GM23338 (cell line): ENCODE results near the gene MYOCD. TPM values are rescaled to one million over a fixed set of nuclear protein-coding genes. Genes with fewer than 3 reads are reported as not detected.
A peak's percentile ranks its signal among the peaks of the same experiment; 100 is the strongest.

Source experiments
- ATAC-seq: fragments of 200-7000 bp; cut with Tn5 transposase; 3 replicates; pipeline ENCODE4 v1.9.1; 2020
- DNase-seq: peaks from one replicate; pipeline ENCODE4 v3.0.0-alpha.2; 2015; ENCODE audit warnings: low spot score
- H2AFZ ChIP-seq: fragments of 200-600 bp; sonication (generic); 2 replicates; pipeline ENCODE4 v1.8.0; 2016; ENCODE audit warnings: antibody characterized with exemption, mild to moderate bottlenecking, moderate library complexity
- H3F3A ChIP-seq: fragments of 200-600 bp; sonication (generic); replicated peaks from 2 replicates; pipeline ENCODE4 v1.8.0; 2017; ENCODE audit warnings: antibody characterized with exemption, mixed run types, low read depth
- H3K27ac ChIP-seq: fragments of 200-600 bp; sonication (generic); 2 replicates; pipeline ENCODE4 v1.6.1; 2016; ENCODE audit warnings: low read depth
- H3K27me3 ChIP-seq: fragments of 200-600 bp; sonication (generic); 2 replicates; pipeline ENCODE4 v1.8.0; 2016; ENCODE audit warnings: mild to moderate bottlenecking, mixed run types, moderate library complexity; ENCODE audit not compliant: insufficient read depth
- H3K36me3 ChIP-seq: fragments of 200-600 bp; sonication (generic); 2 replicates; pipeline ENCODE4 v1.8.0; 2016; ENCODE audit warnings: mild to moderate bottlenecking; ENCODE audit not compliant: insufficient read depth
- H3K4me1 ChIP-seq: fragments of 200-600 bp; sonication (generic); 2 replicates; pipeline ENCODE4 v1.8.0; 2016; ENCODE audit warnings: mild to moderate bottlenecking, moderate library complexity; ENCODE audit not compliant: insufficient read depth
- H3K4me2 ChIP-seq: fragments of 200-600 bp; sonication (generic); 2 replicates; pipeline ENCODE4 v1.7.1; 2017; ENCODE audit warnings: mixed run types
- H3K4me3 ChIP-seq: fragments of 200-600 bp; sonication (generic); 2 replicates; pipeline ENCODE4 v1.6.1; 2016; ENCODE audit warnings: mixed run types
- H3K79me2 ChIP-seq: fragments of 200-600 bp; sonication (generic); replicated peaks from 2 replicates; pipeline ENCODE4 v1.8.0; 2017; ENCODE audit warnings: mild to moderate bottlenecking; ENCODE audit not compliant: insufficient read depth
- H3K9me2 ChIP-seq: fragments of 200-600 bp; sonication (generic); 2 replicates; pipeline ENCODE4 v1.8.0; 2017; ENCODE audit not compliant: insufficient read depth
- H4K20me1 ChIP-seq: fragments of 200-600 bp; sonication (generic); replicated peaks from 2 replicates; pipeline ENCODE4 v1.8.0; 2017; ENCODE audit warnings: mild to moderate bottlenecking; ENCODE audit not compliant: insufficient read depth
- H3K27ac Mint-ChIP-seq: 2 replicates; pipeline ENCODE4 v1.8.0; 2020; ENCODE audit warnings: inconsistent platforms, mild to moderate bottlenecking, moderate library complexity, mixed read lengths
- H3K27me3 Mint-ChIP-seq: 3 replicates; pipeline ENCODE4 v1.8.0; 2022; ENCODE audit warnings: low read depth, mild to moderate bottlenecking, moderate library complexity, mixed read lengths, inconsistent platforms; ENCODE audit not compliant: insufficient read depth, poor library complexity
- H3K36me3 Mint-ChIP-seq: 3 replicates; pipeline ENCODE4 v1.8.0; 2021; ENCODE audit warnings: low read depth, mild to moderate bottlenecking, inconsistent platforms, moderate library complexity, mixed read lengths
- H3K4me1 Mint-ChIP-seq: 3 replicates; pipeline ENCODE4 v1.8.0; 2020; ENCODE audit warnings: mild to moderate bottlenecking, inconsistent platforms, mixed read lengths
- H3K4me3 Mint-ChIP-seq: 3 replicates; pipeline ENCODE4 v1.8.0; 2021; ENCODE audit warnings: moderate library complexity, mild to moderate bottlenecking, inconsistent platforms, mixed read lengths
- H3K9me3 Mint-ChIP-seq: 3 replicates; pipeline ENCODE4 v1.8.0; 2020; ENCODE audit warnings: moderate library complexity, mild to moderate bottlenecking, inconsistent platforms, mixed read lengths
- POLR2AphosphoS5 ChIP-seq: IDR thresholded peaks from 2 replicates; pipeline ENCODE4 v1.6.1; 2016; ENCODE audit warnings: antibody characterized with exemption, low read depth
- ZNF331 ChIP-seq: fragments of 250-450 bp; sonication (Bioruptor Pico); IDR thresholded peaks from 2 replicates; pipeline ENCODE4 v1.5.0; 2020; ENCODE audit warnings: low read depth, mild to moderate bottlenecking, moderate library complexity
- polyA plus RNA-seq: library from polyadenylated mRNA; unstranded; fragments of >200 nt; fragmentation: Nextera tagmentation; extraction: Ambion mirVana; gene quantifications from 2 replicates; pipeline ENCODE4 v1.2.1, GENCODE V29; 2016
- total RNA-seq: library from RNA; depleted of rRNA; stranded (reverse); fragments of >200 nt; shearing (Covaris generic); gene quantifications from 2 replicates; pipeline ENCODE4 v1.2.3, GENCODE V29; 2014
- TF ChIP-seq, protein P1 (sequence below): IDR thresholded peaks from 2 replicates; pipeline ENCODE4 v1.6.1; 2016; ENCODE audit warnings: antibody characterized with exemption
- TF ChIP-seq, protein P2 (sequence below): IDR thresholded peaks from one replicate; pipeline ENCODE4 v1.6.1; 2018; ENCODE audit warnings: antibody characterized with exemption; ENCODE audit not compliant: unreplicated experiment
- TF ChIP-seq, protein P3 (sequence below), 2 experiments: fragments of 200-600 bp in 1 of 2; sonication (generic) in 1 of 2; conservative IDR thresholded peaks; 2 replicates each; pipeline versions ENCODE4 v1.5.1 to v1.6.1; 2016 to 2017; ENCODE audit warnings: antibody characterized with exemption in 2 of 2, low read depth in 2 of 2, mild to moderate bottlenecking in 2 of 2, moderate library complexity in 1 of 2

The MYOCD gene
- total and polyA plus RNA-seq, 2 experiments from 2014 or later = 0.80 to 2.4 TPM

DNA sequence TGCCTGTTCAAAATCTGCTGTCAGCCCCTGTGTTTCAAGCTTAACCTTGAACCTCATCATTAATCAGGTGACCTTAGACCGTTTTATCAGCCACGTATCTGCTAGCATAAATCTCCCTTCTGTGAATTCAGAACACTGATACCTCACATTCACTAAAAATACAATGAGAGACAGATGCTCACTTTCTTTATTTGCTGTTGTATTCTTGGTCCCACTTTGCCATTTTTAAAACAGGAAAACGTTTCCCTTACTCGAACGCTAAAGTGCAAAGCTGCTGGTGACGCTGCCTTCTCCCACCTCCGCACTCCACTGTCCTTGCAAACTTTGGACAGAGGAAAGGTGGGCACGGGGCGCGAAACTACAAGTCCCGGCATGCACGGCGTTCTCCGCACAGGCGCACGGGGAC lies 123.4 kb downstream of the MYOCD start:
- TF ChIP-seq, protein P1, sequence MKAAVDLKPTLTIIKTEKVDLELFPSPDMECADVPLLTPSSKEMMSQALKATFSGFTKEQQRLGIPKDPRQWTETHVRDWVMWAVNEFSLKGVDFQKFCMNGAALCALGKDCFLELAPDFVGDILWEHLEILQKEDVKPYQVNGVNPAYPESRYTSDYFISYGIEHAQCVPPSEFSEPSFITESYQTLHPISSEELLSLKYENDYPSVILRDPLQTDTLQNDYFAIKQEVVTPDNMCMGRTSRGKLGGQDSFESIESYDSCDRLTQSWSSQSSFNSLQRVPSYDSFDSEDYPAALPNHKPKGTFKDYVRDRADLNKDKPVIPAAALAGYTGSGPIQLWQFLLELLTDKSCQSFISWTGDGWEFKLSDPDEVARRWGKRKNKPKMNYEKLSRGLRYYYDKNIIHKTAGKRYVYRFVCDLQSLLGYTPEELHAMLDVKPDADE = no peak
- no peak for TF ChIP-seq ZNF331 (CRISPR knock-in tag)
- TF ChIP-seq, protein P2, sequence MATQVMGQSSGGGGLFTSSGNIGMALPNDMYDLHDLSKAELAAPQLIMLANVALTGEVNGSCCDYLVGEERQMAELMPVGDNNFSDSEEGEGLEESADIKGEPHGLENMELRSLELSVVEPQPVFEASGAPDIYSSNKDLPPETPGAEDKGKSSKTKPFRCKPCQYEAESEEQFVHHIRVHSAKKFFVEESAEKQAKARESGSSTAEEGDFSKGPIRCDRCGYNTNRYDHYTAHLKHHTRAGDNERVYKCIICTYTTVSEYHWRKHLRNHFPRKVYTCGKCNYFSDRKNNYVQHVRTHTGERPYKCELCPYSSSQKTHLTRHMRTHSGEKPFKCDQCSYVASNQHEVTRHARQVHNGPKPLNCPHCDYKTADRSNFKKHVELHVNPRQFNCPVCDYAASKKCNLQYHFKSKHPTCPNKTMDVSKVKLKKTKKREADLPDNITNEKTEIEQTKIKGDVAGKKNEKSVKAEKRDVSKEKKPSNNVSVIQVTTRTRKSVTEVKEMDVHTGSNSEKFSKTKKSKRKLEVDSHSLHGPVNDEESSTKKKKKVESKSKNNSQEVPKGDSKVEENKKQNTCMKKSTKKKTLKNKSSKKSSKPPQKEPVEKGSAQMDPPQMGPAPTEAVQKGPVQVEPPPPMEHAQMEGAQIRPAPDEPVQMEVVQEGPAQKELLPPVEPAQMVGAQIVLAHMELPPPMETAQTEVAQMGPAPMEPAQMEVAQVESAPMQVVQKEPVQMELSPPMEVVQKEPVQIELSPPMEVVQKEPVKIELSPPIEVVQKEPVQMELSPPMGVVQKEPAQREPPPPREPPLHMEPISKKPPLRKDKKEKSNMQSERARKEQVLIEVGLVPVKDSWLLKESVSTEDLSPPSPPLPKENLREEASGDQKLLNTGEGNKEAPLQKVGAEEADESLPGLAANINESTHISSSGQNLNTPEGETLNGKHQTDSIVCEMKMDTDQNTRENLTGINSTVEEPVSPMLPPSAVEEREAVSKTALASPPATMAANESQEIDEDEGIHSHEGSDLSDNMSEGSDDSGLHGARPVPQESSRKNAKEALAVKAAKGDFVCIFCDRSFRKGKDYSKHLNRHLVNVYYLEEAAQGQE = peak; percentile 32
- TF ChIP-seq, protein P3, sequence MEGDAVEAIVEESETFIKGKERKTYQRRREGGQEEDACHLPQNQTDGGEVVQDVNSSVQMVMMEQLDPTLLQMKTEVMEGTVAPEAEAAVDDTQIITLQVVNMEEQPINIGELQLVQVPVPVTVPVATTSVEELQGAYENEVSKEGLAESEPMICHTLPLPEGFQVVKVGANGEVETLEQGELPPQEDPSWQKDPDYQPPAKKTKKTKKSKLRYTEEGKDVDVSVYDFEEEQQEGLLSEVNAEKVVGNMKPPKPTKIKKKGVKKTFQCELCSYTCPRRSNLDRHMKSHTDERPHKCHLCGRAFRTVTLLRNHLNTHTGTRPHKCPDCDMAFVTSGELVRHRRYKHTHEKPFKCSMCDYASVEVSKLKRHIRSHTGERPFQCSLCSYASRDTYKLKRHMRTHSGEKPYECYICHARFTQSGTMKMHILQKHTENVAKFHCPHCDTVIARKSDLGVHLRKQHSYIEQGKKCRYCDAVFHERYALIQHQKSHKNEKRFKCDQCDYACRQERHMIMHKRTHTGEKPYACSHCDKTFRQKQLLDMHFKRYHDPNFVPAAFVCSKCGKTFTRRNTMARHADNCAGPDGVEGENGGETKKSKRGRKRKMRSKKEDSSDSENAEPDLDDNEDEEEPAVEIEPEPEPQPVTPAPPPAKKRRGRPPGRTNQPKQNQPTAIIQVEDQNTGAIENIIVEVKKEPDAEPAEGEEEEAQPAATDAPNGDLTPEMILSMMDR (conservative IDR thresholded peaks at IDR 0.05; ENCODE audit: low read depth in 2 of 2) = no peak
- peak; percentile 89 for DNase-seq
- H3F3A ChIP-seq = 0 out of 2 replicates have a peak, but pooled peaks cover 7% of the 10 kb centered on the region
- peaks cover 14% of the 10 kb centered on the region for H3K27me3 Mint-ChIP-seq
- no peak overlapping the region for H3K27ac Mint-ChIP-seq
- H3K36me3 Mint-ChIP-seq = no peaks in the 10 kb centered on the region
- H3K36me3 ChIP-seq = no peaks in the 10 kb centered on the region
- peaks cover 5% of the 10 kb centered on the region; the same call in 1 of the 2 replicates for H4K20me1 ChIP-seq
- ATAC-seq = no peak
- peak overlapping the region; percentile 95 for H3K4me3 Mint-ChIP-seq
- H3K9me3 Mint-ChIP-seq = peaks cover 3% of the 10 kb centered on the region; the same call in 2 of the 3 replicates
- no peak overlapping the region for H3K27ac ChIP-seq
- H3K4me3 ChIP-seq = peak overlapping the region; percentile 95
- no peaks in the 10 kb centered on the region for H3K9me2 ChIP-seq
- H3K4me1 Mint-ChIP-seq = peaks cover 17% of the 10 kb centered on the region
- H3K79me2 ChIP-seq = peaks cover 36% of the 10 kb centered on the region
- peaks cover 21% of the 10 kb centered on the region for H3K4me1 ChIP-seq
- peak overlapping the region; percentile 98 for H2AFZ ChIP-seq
- peak overlapping the region; percentile 85 for H3K4me2 ChIP-seq
- peaks cover 4% of the 10 kb centered on the region; the same call in 1 of the 2 replicates for H3K27me3 ChIP-seq

DNA sequence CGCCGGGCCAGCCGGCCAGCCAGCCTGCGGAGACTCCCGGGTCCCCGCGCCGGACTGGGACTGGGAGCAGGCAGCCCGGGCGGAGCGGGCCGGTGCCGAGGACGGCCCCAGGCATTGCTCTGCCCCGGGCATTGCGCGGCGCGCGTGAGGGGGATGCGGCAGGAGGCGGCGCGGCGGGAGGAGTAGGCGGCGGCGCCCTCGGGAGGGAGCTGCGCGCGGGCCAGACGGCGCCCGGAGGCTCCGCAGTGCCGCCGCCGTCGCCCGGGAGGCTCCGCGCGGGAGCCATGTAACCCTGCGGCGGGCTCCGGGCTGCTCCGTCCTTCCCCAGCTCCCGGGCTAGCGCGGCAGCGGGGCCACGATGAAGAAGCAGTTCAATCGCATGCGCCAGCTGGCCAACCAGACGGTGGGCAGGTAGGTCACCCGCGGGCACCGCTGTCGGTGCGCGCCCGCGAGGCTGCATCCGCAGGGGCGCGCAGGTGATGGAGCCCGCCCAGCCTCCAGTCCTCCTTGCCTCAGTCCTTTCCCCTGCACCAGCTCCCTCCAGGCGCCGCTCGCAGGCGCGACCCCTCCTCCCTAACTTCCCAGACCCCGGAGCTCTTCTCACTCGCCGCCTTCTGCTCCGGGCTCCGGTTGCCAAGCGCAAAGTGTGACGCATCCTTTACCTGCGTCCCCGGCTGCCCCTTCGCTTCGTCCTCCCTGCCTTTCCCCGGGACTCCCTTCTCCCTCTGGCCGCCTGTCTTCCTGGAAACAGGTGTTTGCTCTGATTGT lies 124.0 kb downstream of the MYOCD start, which contains the start of gene ARHGAP44:
TSS of gene ARHGAP44 (plus strand) at position 18 of the 768 bp plus-strand sequence. CDS start at position 359, 341 bp downstream.
- Mint-ChIP-seq H3K27ac (peak within 1 kb of the TSS; percentile 96), H3K36me3 (no peaks in the 10 kb centered on the region), H3K27me3 (peaks cover 14% of the 10 kb centered on the region), H3K4me3 (peak within 1 kb of the TSS; percentile 95), H3K9me3 (peaks cover 3% of the 10 kb centered on the region; the same call in 2 of the 3 replicates), H3K4me1 (peaks cover 17% of the 10 kb centered on the region)
- Histone ChIP-seq H3K4me2 (peak within 1 kb of the TSS; percentile 85), H3K27ac (peak within 1 kb of the TSS; percentile 78), H3F3A (0 out of 2 replicates have a peak, but pooled peaks cover 7% of the 10 kb centered on the region), H3K36me3 (no peaks in the 10 kb centered on the region), H3K4me3 (peak within 1 kb of the TSS; percentile 95), H3K4me1 (peaks cover 21% of the 10 kb centered on the region), H3K79me2 (peaks cover 42% of the 10 kb centered on the region), H3K9me2 (no peaks in the 10 kb centered on the region), H4K20me1 (peaks cover 8% of the 10 kb centered on the region; the same call in 1 of the 2 replicates), H2AFZ (peak within 1 kb of the TSS; percentile 98), H3K27me3 (peaks cover 4% of the 10 kb centered on the region; the same call in 1 of the 2 replicates)
- DNase-seq (peak; percentile 71), ATAC-seq (peak; percentile 88)
- TF ChIP-seq POLR2AphosphoS5 (peak; percentile 73), ZNF331 (CRISPR knock-in tag) (no peak)
- TF ChIP-seq, protein P1 = 0 out of 2 replicates have a peak, but pooled peaks have one; percentile 46
